K562 (cell line): ENCODE results near the gene EGLN1. TPM values are rescaled to one million over a fixed set of nuclear protein-coding genes. Genes with fewer than 3 reads are reported as not detected.
"Not testable (repeated sequence)": the region's sequence is repeated elsewhere in the genome, so short reads cannot be mapped to it uniquely, and the experiment has no call there.

Source experiments
- ATAC-seq: fragments of 200-7000 bp; cut with Tn5 transposase; 3 replicates; pipeline ENCODE4 v1.9.1; 2020; ENCODE audit warnings: moderate library complexity
- BruUV-seq: library from RNA; stranded (reverse); fragments of 400-500 nt; replicated peaks from 2 replicates; lab custom pipeline; 2021; lab: Mats Ljungman, UMichigan
- CTCF ChIA-PET: fragments of 300-600 bp; formaldehyde crosslinking; extraction: SDS; loops from one replicate; lab custom pipeline; 2021; ENCODE audit warnings: low intra/inter-chr PET ratio; lab: Yijun Ruan, JAX
- POLR2A ChIA-PET: fragments of 300-600, 350-650 bp; sonication (Branson Sonifier 250); formaldehyde crosslinking; extraction: SDS; loops from one replicate; lab custom pipeline; 2021; ENCODE audit warnings: antibody characterized with exemption, inconsistent platforms; lab: Yijun Ruan, JAX
- DNase-seq, 4 experiments: peaks; one replicate each; pipeline versions ENCODE4 v3.0.0 to v3.0.0-alpha.2; 2011 to 2018; ENCODE audit warnings: low spot score in 3 of 4, mixed read lengths in 3 of 4; ENCODE audit errors: extremely low read depth in 1 of 4
- FAIRE-seq: peaks from 2 replicates; lab custom pipeline; 2011; peaks lifted over from hg19 to GRCh38; lab: Jason Lieb, UNC
- H2AFZ ChIP-seq: 2 replicates; pipeline ENCODE4 v1.6.0; 2011; ENCODE audit warnings: low read depth, low read length, control low read depth, inconsistent platforms
- H3K27ac ChIP-seq: fragments of 200-600 bp; 3 replicates; pipeline ENCODE4 v1.8.0; 2011; ENCODE audit warnings: low read depth, mild to moderate bottlenecking, control low read depth, inconsistent platforms, low read length, moderate library complexity, mixed read lengths; ENCODE audit errors: extremely low read depth
- H3K27me3 ChIP-seq, 2 experiments: fragments of 300-600 bp in 1 of 2; 2 replicates in 1 of 2; 3 replicates in 1 of 2; pipeline versions ENCODE4 v1.6.0 to v1.8.0; 2011; ENCODE audit warnings: inconsistent platforms in 2 of 2, low read length in 2 of 2, mild to moderate bottlenecking in 1 of 2, mixed read lengths in 1 of 2, moderate library complexity in 1 of 2; ENCODE audit not compliant: control insufficient read depth in 2 of 2, insufficient read depth in 2 of 2
- H3K36me3 ChIP-seq: fragments of 300-600 bp; 3 replicates; pipeline ENCODE4 v1.8.0; 2011; ENCODE audit warnings: mild to moderate bottlenecking, low read length, inconsistent platforms; ENCODE audit not compliant: control insufficient read depth, insufficient read depth
- H3K4me1 ChIP-seq, 2 experiments: fragments of 200-600 bp in 1 of 2; replicated peaks in 1 of 2; 2 replicates in 1 of 2; 3 replicates in 1 of 2; pipeline versions ENCODE4 v1.5.1 to v1.8.0; 2011; ENCODE audit warnings: inconsistent platforms in 2 of 2, low read length in 2 of 2, mild to moderate bottlenecking in 1 of 2, mixed read lengths in 1 of 2, moderate library complexity in 1 of 2; ENCODE audit not compliant: control insufficient read depth in 2 of 2, insufficient read depth in 2 of 2
- H3K4me2 ChIP-seq: 2 replicates; pipeline ENCODE4 v1.6.1; 2011; ENCODE audit warnings: low read length, control low read depth, inconsistent platforms, mixed read lengths; ENCODE audit not compliant: insufficient read depth
- H3K4me3 ChIP-seq: fragments of 200-600 bp; sonication (generic), shearing (Covaris generic); 2 replicates; pipeline ENCODE4 v1.5.1; 2016; ENCODE audit warnings: control low read depth, inconsistent platforms
- H3K79me2 ChIP-seq: fragments of 200-600 bp; 3 replicates; pipeline ENCODE4 v1.8.0; 2011; ENCODE audit warnings: low read length, inconsistent platforms; ENCODE audit not compliant: control insufficient read depth, insufficient read depth
- H3K9ac ChIP-seq, 2 experiments: 2 replicates each; pipeline versions ENCODE4 v1.6.0 to v1.6.1; 2011; ENCODE audit warnings: low read depth in 2 of 2, low read length in 2 of 2, control low read depth in 1 of 2, inconsistent platforms in 1 of 2, mild to moderate bottlenecking in 1 of 2, mixed read lengths in 1 of 2; ENCODE audit not compliant: insufficient read depth in 1 of 2
- H3K9me1 ChIP-seq: one replicate; pipeline ENCODE4 v1.6.0; 2011; ENCODE audit warnings: inconsistent platforms, mild to moderate bottlenecking, low read length, moderate library complexity; ENCODE audit not compliant: control insufficient read depth, insufficient read depth
- H3K9me3 ChIP-seq: replicated peaks from 2 replicates; pipeline ENCODE4 v1.5.1; 2011; ENCODE audit warnings: low read depth, low read length, inconsistent platforms; ENCODE audit not compliant: control insufficient read depth, insufficient read depth
- H4K20me1 ChIP-seq: replicated peaks from 2 replicates; pipeline ENCODE4 v1.6.1; 2011; ENCODE audit warnings: low read length, inconsistent platforms, mixed read lengths; ENCODE audit not compliant: control insufficient read depth, insufficient read depth
- DPF2 ChIP-seq: fragments of 450-650 bp; IDR thresholded peaks from 2 replicates; pipeline ENCODE4 v1.6.1; 2016
- E2F1 ChIP-seq: sonication (generic); formaldehyde crosslinking; IDR thresholded peaks from 2 replicates; pipeline ENCODE4 v1.8.1; 2023; ENCODE audit warnings: mild to moderate bottlenecking, missing genetic modification reagents, moderate library complexity
- HNRNPL ChIP-seq: fragments of 200-400 bp; formaldehyde crosslinking; IDR thresholded peaks from 2 replicates; pipeline ENCODE4 v1.6.1; 2017; ENCODE audit warnings: low read depth, mild to moderate bottlenecking, low read length
- MAX ChIP-seq: sonication (generic); formaldehyde crosslinking; IDR thresholded peaks from 2 replicates; pipeline ENCODE4 v1.9.0; 2022; ENCODE audit warnings: mild to moderate bottlenecking, missing genetic modification reagents
- WGBS: fragments of 100-300 bp; shearing (Covaris generic); methylation state at CpG from one replicate; pipeline ENCODE4 v1.1.6; 2016; ENCODE audit warnings: low coverage, mixed read lengths; ENCODE audit not compliant: insufficient coverage; ENCODE audit errors: missing lambda C conversion rate; 5-methylcytosine and 5-hydroxymethylcytosine counted together
- in situ Hi-C: fragments of 300-500 bp; cut with MboI; formaldehyde crosslinking; loops from 4 replicates; pipeline ENCODE4 v1.15.0; 2018; ENCODE audit warnings: inconsistent platforms, mixed read lengths
- intact Hi-C: fragments of 100-400 bp; cut with micrococcal nuclease; formaldehyde crosslinking; loops from 2 replicates; pipeline ENCODE4 v1.14.2; 2022
- polyA plus RNA-seq, 8 experiments: library from polyadenylated mRNA; depleted of rRNA in 4 of 8; stranded (reverse) in 5 of 8; unstranded in 3 of 8; fragments of >200 nt; fragmentation: Nextera tagmentation in 2 of 8; fragmentation: Illumina TruSeq in 1 of 8; extraction: Ambion mirVana in 2 of 8; extraction: Trizol in 1 of 8; gene quantifications; 2 replicates each; pipeline versions ENCODE4 v1.2.1 to v1.2.3, GENCODE V29; 2011 to 2014; ENCODE audit warnings: inconsistent platforms in 1 of 8, missing spikeins in 1 of 8
- total RNA-seq, 7 experiments: library from RNA; depleted of rRNA in 6 of 7; stranded (reverse); fragments of >200 nt in 6 of 7; fragmentation: Illumina TruSeq in 2 of 7; extraction: Trizol in 2 of 7; gene quantifications; 2 replicates each; pipeline versions ENCODE4 v1.2.1 to v1.2.3, GENCODE V29; 2011 to 2021; ENCODE audit warnings: low replicate concordance in 1 of 7
- TF ChIP-seq, protein P1 (sequence below): fragments of 450-650 bp; formaldehyde crosslinking; conservative IDR thresholded peaks from 2 replicates; pipeline ENCODE4 v1.4.0; 2022; ENCODE audit warnings: mild to moderate bottlenecking, missing genetic modification characterization
- TF ChIP-seq, protein P2 (sequence below): fragments of 250-450 bp; sonication (Bioruptor Pico); IDR thresholded peaks from 2 replicates; pipeline ENCODE4 v1.8.0; 2022; ENCODE audit warnings: moderate library complexity, mild to moderate bottlenecking, inconsistent platforms

EGLN1 gene
- total and polyA plus RNA-seq, 9 of the 15 experiments (the other 6 are each of a cell fraction or from before 2014, with no cell fraction given): 5.2 to 54.3 (median 24.6) TPM

GRCh38 chr1:231431665-231432415 is 9.8 kb upstream of the EGLN1 start (continued):
- TF ChIP-seq, protein P1, sequence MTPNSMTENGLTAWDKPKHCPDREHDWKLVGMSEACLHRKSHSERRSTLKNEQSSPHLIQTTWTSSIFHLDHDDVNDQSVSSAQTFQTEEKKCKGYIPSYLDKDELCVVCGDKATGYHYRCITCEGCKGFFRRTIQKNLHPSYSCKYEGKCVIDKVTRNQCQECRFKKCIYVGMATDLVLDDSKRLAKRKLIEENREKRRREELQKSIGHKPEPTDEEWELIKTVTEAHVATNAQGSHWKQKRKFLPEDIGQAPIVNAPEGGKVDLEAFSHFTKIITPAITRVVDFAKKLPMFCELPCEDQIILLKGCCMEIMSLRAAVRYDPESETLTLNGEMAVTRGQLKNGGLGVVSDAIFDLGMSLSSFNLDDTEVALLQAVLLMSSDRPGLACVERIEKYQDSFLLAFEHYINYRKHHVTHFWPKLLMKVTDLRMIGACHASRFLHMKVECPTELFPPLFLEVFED (CRISPR knock-in tag): no peak
- no peak for TF ChIP-seq DPF2
- TF ChIP-seq MAX (CRISPR knock-in tag): no peak
- TF ChIP-seq, protein P2, sequence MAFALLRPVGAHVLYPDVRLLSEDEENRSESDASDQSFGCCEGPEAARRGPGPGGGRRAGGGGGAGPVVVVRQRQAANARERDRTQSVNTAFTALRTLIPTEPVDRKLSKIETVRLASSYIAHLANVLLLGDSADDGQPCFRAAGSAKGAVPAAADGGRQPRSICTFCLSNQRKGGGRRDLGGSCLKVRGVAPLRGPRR (CRISPR knock-in tag): no peak
- no peak for TF ChIP-seq HNRNPL
- TF ChIP-seq E2F1 (CRISPR knock-in tag): no peak

GRCh38 chr1:231430678-231431352 is 8.7 kb upstream of the EGLN1 start:
- POLR2A ChIA-PET: interaction anchor here (0.6 to 1.4 kb wide), 2 partner anchors 9 to 15 kb away, joined by 3 to 4 read pairs; partner anchors contain the start of gene EGLN1
- intact Hi-C loops, BruUV-seq, H3K9me1 ChIP-seq, H3K4me2 ChIP-seq, ATAC-seq, in situ Hi-C loops, H3K4me1 ChIP-seq, H3K36me3 ChIP-seq, H3K79me2 ChIP-seq, H3K27me3 ChIP-seq, H4K20me1 ChIP-seq, H3K9me3 ChIP-seq, H3K27ac ChIP-seq, H3K9ac ChIP-seq, FAIRE-seq, DNase-seq, H3K4me3 ChIP-seq, CTCF ChIA-PET: not testable (repeated sequence)
- 57% methylated on average over 22 of the region's 31 CpGs for WGBS
- peak overlapping the region; percentile 38; the same call in 1 of the 2 replicates for H2AFZ ChIP-seq
